Heart left ventricle (tissue), 16 donors: ENCODE data around the gene IVNS1ABP. TPM values are rescaled to one million over a fixed set of nuclear protein-coding genes. Genes with fewer than 3 reads are reported as not detected.
A peak's percentile ranks its signal among the peaks of the same experiment; 100 is the strongest.
"Not testable (repeated sequence)": the region's sequence is repeated elsewhere in the genome, so short reads cannot be mapped to it uniquely, and the experiment has no call there.

ENCODE experiments used
- ATAC-seq, 4 donors: fragments of 200-7000 bp; cut with Tn5 transposase; one replicate each; pipeline ENCODE4 v1.9.1; 2020 to 2022; ENCODE audit warnings: moderate library complexity in 4 of 4, mild to moderate bottlenecking in 3 of 4, moderate number of reproducible peaks in 1 of 4
- DNase-seq, 5 donors: peaks; one replicate each; pipeline ENCODE4 v3.0.0-alpha.2; 2020
- H3K27ac ChIP-seq, 12 donors: fragments of 200-600 bp; sonication (generic) in 4 of 12; one replicate each; pipeline versions ENCODE4 v1.5.0 to v1.8.0; 2016 to 2022; ENCODE audit warnings: mild to moderate bottlenecking in 2 of 12
- H3K27me3 ChIP-seq, 9 donors: fragments of 200-600 bp; sonication (generic) in 2 of 9; one replicate each; pipeline versions ENCODE4 v1.5.1 to v1.8.0; 2016 to 2022; ENCODE audit warnings: mild to moderate bottlenecking in 3 of 9
- H3K36me3 ChIP-seq, 9 donors: fragments of 200-600 bp; sonication (generic) in 2 of 9; one replicate each; pipeline versions ENCODE4 v1.5.0 to v1.8.0; 2018 to 2022; ENCODE audit warnings: mild to moderate bottlenecking in 2 of 9
- H3K4me1 ChIP-seq, 12 donors: fragments of 200-600 bp; sonication (generic) in 4 of 12; one replicate each; pipeline versions ENCODE4 v1.5.0 to v1.8.0; 2016 to 2022; ENCODE audit warnings: mild to moderate bottlenecking in 3 of 12
- H3K4me3 ChIP-seq, 12 donors: fragments of 200-600 bp; sonication (generic) in 4 of 12; one replicate each; pipeline versions ENCODE4 v1.5.0 to v1.8.0; 2017 to 2022; ENCODE audit warnings: mild to moderate bottlenecking in 9 of 12, moderate library complexity in 4 of 12
- H3K9me3 ChIP-seq, 12 donors: fragments of 200-600 bp; sonication (generic) in 4 of 12; one replicate each; pipeline versions ENCODE4 v1.5.0 to v1.8.0; 2016 to 2022; ENCODE audit warnings: mild to moderate bottlenecking in 1 of 12
- CTCF ChIP-seq, 12 donors: fragments of 200-600 bp; sonication (generic) in 4 of 12; IDR thresholded peaks; one replicate each; pipeline versions ENCODE4 v1.5.0 to v1.8.0; 2018 to 2022; ENCODE audit warnings: antibody characterized with exemption in 12 of 12, mild to moderate bottlenecking in 5 of 12
- POLR2A ChIP-seq, 2 donors: fragments of 450-650 bp; IDR thresholded peaks; one replicate each; pipeline ENCODE4 v1.6.1; 2017; ENCODE audit warnings: antibody characterized with exemption in 2 of 2, mild to moderate bottlenecking in 2 of 2, moderate library complexity in 2 of 2
- WGBS, 4 donors: extraction: QIAGEN DNeasy Blood & Tissue Kit in 2 of 4; methylation state at CpG; one replicate each; pipeline versions ENCODE4 v1.1.5 to v1.1.7; 2013 to 2018; 5-methylcytosine and 5-hydroxymethylcytosine counted together
- intact Hi-C, 10 donors: fragments of 100-400 bp; cut with DNase I; formaldehyde crosslinking; loops; one replicate each; pipeline versions ENCODE4 v1.11.1 to v1.14.2; 2022
- polyA plus RNA-seq, 2 donors: library from polyadenylated mRNA; stranded (reverse); fragments of 200-250 nt; gene quantifications; one replicate each; pipeline ENCODE4 v1.2.3, GENCODE V29; 2013
- total RNA-seq, 9 donors: library from RNA; depleted of rRNA in 2 of 9; stranded (reverse); fragments of >200 nt in 2 of 9; fragmentation: NEBNext Ultra II Directional in 3 of 9; extraction: Animal tissue kit (Norgen Biotek cat#: 25700) in 3 of 9; gene quantifications; one replicate each; pipeline versions ENCODE4 v1.1.0 to v1.2.4, GENCODE V29; 2016 to 2023
- donor health status: ischemic (EF 13 %, LVEDD 7.1; RV severe dilation, severe dysfunction).
- donor health status: healthy with polysubstance abuse.
- donor health status: DM: no; HTN: yes; CAD: no.
- donor health status: DM: no; HTN: no; CAD: no.
- donor health status: ischemic (EF 25% LVEDD 6.9; RV normal size, moderate dysfunction).
- donor health status: ischemic (EF 25% LVEDD 5.7; RV mildly dilated, moderate dysfunction).
- donor health status: healthy.
- donor health status: DM: yes; HTN: yes; CAD: no.
- donor health status: ischemic (EF 35%, LVEDD 5.7; RV mildly dilated, moderate dysfunction).
- donor health status: nonischemic (EF 11% LVEDD 7.7; RV severe dilation, severe dysfunction).
- donor health status: DM: yes; HTN: yes; CAD: no.
- donor health status: PGD.
- donor health status: ischemic (EF 29% LVEDD 5.4; RV normal size, mild dysfunction).
- donor health status: nonischemic (EF 23%, LVEDD 6.1; RV moderate dilation, normal function).

The IVNS1ABP gene
- total and polyA plus RNA-seq, 11 donors, result 24.7 to 95.2 (median 58.0) TPM

- Histone ChIP-seq H3K27me3 (no peaks in the 10 kb centered on the region), H3K36me3 (no peaks in the 10 kb centered on the region), H3K4me3 (no peak overlapping the region), H3K27ac (no peak overlapping the region), H3K4me1 (peaks cover 0 to 14% (median 6%) of the 10 kb centered on the region in 12 donors), H3K9me3 (peaks cover 0 to 3% (median 0%) of the 10 kb centered on the region in 12 donors)
- intact Hi-C loops, result no loop called here
- DNase-seq, result no peak
- 79 to 87% (median 84%) methylated on average over 2 of the region's 2 CpGs for WGBS, 4 donors
- TF ChIP-seq POLR2A (IDR thresholded peaks at IDR 0.05) (no peak), CTCF (IDR thresholded peaks at IDR 0.05) (no peak)
- no peak for ATAC-seq
These were observed 5.6 kb upstream of the IVNS1ABP start for GRCh38 chr1:185322636-185323035.

GRCh38 chr1:185321653-185322221 is 4.7 kb upstream of the IVNS1ABP start:
- ATAC-seq, intact Hi-C loops: not testable (repeated sequence)
- 97 to 98% (median 97%) methylated on average over 25 to 36 of the region's 36 CpGs for whole genome bisulfite sequencing, 4 donors

GRCh38 chr1:185321104-185321503 is 4.1 kb upstream of the IVNS1ABP start:
- intact Hi-C loops, ATAC-seq: not testable (repeated sequence)
- 95 to 98% (median 96%) methylated on average over 7 of the region's 7 CpGs for WGBS, 4 donors

More at GRCh38 chr1:185321653-185322221, 4.7 kb upstream of the IVNS1ABP start:
- H3K4me1 ChIP-seq, result peaks cover 0 to 17% (median 7%) of the 10 kb centered on the region in 12 donors
- not testable (repeated sequence) for H3K9me3 ChIP-seq, H3K27me3 ChIP-seq, DNase-seq, H3K36me3 ChIP-seq, H3K4me3 ChIP-seq, H3K27ac ChIP-seq

GRCh38 chr1:185319139-185319475 is 2.1 kb upstream of the IVNS1ABP start:
- H3K27me3 ChIP-seq, result no peaks in the 10 kb centered on the region
- no peak for TF ChIP-seq CTCF (IDR thresholded peaks at IDR 0.05)
- ATAC-seq, result no peak
- H3K27ac ChIP-seq, result peak overlapping the region in 2 of 12 donors; percentile 94 to 98
- intact Hi-C loops, result loop anchor here in 8 of 10 donors (5.0 to 10.0 kb wide), 4 partner anchors 276 to 353 kb away; no protein-coding TSS in a partner anchor
- H3K36me3 ChIP-seq, result no peaks in the 10 kb centered on the region
- peaks cover 0 to 3% (median 0%) of the 10 kb centered on the region in 12 donors for H3K9me3 ChIP-seq
- 23 to 38% (median 37%) methylated on average over 1 of the region's 1 CpG for WGBS, 4 donors
- no peak overlapping the region for H3K4me3 ChIP-seq
- H3K4me1 ChIP-seq, result peaks cover 0 to 33% (median 17%) of the 10 kb centered on the region in 12 donors
- no peak for DNase-seq

More at GRCh38 chr1:185321104-185321503, 4.1 kb upstream of the IVNS1ABP start:
- H3K27ac ChIP-seq, H3K36me3 ChIP-seq, H3K9me3 ChIP-seq, H3K27me3 ChIP-seq, DNase-seq, H3K4me3 ChIP-seq: not testable (repeated sequence)
- H3K4me1 ChIP-seq, result peaks cover 0 to 17% (median 7%) of the 10 kb centered on the region in 12 donors

- no peak for ATAC-seq
- H3K36me3 ChIP-seq, result no peaks in the 10 kb centered on the region
- WGBS, 4 donors, result 65 to 72% (median 69%) methylated on average over 10 of the region's 10 CpGs
- intact Hi-C loops, result loop anchor here in 8 of 10 donors (5.0 to 10.0 kb wide), 4 partner anchors 276 to 354 kb away; no protein-coding TSS in a partner anchor
- peak overlapping the region in 2 of 12 donors; percentile 79 to 99 for H3K4me3 ChIP-seq
- TF ChIP-seq CTCF (IDR thresholded peaks at IDR 0.05) (no peak), POLR2A (IDR thresholded peaks at IDR 0.05) (no peak)
- no peaks in the 10 kb centered on the region for H3K27me3 ChIP-seq
- peaks cover 0 to 3% (median 0%) of the 10 kb centered on the region in 12 donors for H3K9me3 ChIP-seq
- peaks cover 0 to 37% (median 20%) of the 10 kb centered on the region in 12 donors for H3K4me1 ChIP-seq
- DNase-seq, result no peak
- peak overlapping the region in 8 of 12 donors; percentile 91 to 99 (median 96) for H3K27ac ChIP-seq
These were observed 1.5 kb upstream of the IVNS1ABP start for GRCh38 chr1:185318431-185319138.
